Measurements from ENCODE around the gene MDK.

Gene MDK

DNA sequence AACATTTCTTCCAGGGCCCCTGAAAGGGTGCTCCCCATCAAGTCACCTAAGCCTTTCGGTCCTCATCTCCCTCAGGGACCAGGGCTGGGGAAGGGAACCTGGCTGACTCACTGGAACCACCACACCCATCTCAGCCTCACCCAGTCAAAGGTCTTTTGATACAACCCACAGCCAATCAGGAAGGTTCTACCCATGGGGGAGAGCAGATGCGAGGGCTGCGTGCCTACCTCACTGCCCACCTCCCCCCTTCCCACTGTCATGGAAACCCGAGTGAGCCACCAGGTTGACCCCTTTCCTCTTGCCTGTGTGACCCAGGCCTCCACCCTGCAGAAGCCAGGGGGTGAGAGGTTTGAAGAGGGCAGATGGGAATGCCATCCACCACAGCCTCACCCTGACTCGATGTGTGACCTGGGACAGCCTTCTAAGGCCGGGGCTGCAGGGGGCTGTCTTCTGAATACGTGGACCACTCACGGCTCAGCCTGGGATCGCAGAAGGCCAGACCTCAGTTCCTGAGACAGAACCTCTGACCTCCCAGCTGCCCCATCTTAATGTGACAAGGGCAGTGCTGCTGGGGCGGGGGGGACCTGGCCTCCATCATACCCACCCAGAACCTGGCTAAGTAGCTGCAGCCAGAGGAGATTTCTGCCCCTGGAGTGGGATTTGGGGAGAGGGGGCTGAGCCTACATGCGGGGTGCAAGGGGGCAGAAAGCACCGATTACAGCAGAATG, 2.7 kb downstream of the MDK start:
- no peak for DNase-seq

GRCh38 chr11:46385169-46386004, 3.9 kb downstream of the MDK start:
- DNase-seq, result no peak

DNA sequence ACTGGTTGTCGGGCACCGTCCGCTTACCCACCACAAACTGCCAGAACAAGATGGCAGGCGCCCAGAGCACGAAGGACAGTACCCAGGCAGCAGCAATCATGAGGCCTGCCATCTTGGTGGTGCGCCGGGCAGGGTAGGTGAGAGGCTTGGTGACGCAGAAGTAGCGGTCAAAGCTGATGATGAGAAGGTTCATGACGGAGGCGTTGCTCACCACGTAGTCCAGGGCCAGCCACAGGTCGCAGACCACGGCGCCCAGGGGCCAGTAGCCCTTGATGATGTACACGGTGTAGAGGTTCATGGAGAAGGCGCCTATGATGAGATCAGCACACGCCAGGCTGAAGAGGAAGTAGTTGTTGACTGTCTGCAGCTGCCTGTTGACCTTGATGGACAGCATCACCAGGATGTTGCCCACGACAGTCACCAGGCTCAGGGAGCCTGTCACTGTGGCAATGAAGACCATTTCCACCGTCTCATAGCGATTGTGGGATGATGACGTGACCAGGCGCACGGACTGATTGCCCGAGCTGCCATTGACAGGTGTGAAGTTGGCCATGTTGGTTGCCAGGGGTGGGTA, 4.6 kb downstream of the MDK start:
- DNase-seq, result no peak

DNA sequence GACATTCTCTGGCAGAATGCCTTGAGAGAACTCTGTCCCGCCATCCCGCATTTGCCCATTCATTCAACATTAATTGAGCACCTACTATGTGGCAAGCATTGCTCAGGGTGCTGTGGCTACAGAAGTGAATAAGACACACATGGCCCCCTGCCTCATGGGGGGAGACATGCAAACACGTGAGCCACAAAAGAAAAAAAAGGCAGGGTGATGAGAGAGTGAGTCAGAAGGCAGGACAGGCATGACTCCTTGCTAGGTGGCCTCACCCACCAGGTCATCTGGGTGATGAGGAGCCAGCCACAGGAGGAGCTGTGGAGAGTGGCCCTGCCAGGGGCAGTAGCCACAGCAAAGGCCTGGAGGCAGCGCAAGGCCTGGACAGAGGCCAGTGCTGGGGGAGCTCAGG, 5.2 kb downstream of the MDK start:
- DNase-seq, result no peak

- no peak for DNase-seq
These were observed 6.0 kb downstream of the MDK start for GRCh38 chr11:46387456-46387855.

DNA sequence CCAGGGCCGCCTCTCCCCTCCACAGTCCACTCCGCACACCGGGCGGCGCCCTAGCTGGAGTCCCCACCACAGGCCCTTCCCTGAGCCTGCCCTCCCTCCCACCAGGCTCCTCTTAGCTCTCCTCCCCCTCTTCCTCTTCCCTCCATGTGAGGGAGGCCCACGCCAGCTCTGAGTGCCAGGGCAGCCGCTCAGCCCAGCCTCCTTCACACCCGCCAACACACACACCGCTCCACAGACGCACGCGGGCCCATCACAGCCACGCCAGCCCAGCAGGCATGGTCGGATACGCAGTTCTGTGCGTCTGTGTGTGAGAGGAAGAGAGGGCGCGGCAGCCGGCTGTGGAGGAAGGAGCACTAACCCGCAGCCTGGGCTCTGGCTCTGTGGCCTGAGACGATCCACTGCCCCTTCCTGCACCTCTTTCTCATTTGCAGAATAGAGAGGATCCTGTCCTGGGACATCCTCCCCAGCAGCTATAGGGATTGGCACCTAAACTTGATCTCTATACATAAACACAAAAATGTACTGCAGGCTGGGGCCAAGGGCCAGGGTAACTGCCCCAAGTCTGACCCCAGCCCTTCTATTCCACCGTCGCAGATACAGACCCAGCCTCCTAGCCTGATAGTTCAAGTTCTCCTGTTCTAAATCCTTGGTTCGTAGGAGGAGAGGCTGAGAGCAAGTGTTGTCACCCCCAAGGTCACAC, 6.6 kb downstream of the MDK start:
- no peak for DNase-seq

DNA sequence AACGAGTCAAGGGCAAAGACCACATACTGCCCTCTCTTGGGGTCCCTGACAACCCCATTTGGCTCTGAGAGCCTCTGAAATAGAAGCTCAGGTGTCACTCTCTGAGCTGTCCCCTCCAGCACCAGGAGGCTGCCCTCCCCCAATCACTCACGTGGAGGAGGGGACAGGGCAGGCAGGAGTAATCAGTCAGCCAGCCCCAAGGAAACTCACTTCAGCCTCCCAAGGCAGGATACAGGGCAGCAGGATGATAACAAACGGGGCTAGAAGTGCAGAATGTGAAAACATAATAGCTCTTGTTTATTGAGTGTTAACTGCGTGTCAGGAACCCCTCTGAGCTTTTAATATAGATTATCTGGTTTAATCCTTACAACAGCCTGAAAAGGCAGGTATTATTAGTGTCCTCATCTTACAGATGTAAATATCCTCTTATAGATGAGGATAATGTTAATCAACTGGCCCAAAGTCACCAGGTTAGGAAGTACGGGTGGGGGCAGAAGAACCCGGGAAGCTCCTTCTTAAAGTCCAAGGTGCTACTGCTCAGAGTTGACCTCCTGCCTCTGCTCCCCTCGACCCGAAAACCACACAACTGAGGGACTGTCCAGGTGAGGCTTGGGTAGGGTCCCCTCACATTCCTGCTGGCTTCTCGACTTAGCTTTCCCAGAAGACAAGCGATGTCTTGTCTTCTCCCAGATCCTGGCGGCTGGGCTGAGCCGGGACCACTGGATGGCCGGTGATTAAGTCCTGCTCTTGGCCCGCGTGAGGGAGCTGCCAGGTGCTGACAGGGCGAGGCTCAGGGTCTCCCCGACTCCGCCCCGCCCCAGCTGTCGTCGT, 7.4 kb downstream of the MDK start:
- no peak for DNase-seq

DNA sequence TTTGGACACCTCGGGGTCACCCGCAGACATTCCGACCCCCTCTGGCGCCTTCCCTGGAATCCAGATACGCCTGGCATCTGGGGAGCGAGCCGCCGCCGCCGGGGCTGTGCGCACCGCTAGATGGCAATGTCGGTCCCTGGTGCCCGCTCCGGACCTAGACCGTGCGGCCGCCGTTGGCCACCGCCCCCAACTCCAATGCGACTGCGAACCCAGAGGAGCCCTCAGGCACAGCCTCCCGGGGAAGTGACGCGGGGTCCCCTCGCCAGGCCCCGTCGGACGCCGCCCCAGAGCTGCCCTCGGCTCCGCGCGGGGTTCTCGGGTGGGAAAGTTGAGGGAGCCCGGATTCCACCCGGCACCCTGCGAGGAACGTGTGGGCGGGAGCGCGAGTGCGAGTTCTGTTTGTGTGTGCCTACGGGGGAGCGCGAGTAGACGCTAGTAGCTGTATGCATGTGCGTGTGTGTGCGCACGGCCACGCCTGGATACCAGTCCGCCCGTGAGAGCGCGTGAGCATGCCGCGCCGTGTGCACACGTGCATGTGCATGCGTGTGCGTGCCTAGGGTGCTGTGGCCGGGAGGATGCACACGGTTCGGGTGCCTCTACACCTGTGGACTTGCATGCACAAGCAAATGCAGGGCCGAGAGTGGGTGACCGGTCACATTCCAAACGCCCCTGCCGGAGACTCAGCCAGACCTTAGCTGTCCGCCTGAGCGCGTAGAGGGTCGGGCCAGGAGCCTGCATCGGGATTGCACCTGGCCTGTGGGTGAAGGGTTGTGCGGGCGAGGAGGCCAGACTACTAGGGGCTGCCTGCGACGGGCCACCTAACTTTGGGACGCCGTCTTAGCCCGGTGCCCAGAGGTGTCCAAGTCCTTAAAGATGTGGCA, 8.2 kb downstream of the MDK start:
- DNase-seq, result peak in 1 of 4 experiments; percentile 15

DNA sequence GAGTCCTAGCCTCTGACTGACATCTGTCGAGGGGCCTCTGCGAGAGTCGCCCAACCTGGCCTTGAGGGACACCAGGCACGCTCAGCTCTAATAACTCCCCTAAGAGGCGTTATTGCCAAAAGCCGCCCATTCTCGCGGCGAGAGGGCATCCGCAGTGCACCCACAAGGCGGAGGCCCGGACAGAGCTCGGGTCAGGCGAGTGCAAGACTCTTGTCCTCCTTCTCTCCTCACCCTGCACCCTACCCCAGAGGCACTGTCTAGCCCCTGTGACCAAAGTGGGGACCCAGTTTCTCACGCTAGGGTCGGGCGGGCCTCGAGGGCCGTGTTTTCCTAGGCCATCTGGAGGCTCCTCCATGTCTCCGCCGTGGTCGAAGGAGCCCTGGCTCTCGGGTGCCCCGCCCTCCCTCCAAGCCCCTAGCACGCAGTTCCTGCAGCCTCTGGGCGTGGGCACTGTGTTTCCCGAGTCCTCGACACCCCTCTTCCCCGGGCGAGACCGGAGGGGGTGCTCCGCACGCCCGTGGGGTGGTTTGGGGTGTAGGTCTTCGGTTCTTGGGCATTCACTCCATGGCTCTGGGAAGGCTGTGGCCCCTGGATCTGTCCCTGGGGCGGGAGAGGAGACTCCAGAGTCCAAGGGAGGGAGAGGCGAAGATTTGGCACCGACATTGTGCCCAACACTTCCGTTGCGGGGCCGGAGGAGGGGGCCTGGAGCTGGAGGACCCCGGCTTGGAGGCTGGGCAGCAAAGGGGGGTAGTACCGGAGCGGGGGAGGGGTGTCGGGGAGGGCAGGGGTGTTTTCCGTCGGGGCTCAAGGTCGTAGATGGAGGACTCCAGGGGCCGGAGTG, 9.1 kb downstream of the MDK start:
- no peak for DNase-seq

DNA sequence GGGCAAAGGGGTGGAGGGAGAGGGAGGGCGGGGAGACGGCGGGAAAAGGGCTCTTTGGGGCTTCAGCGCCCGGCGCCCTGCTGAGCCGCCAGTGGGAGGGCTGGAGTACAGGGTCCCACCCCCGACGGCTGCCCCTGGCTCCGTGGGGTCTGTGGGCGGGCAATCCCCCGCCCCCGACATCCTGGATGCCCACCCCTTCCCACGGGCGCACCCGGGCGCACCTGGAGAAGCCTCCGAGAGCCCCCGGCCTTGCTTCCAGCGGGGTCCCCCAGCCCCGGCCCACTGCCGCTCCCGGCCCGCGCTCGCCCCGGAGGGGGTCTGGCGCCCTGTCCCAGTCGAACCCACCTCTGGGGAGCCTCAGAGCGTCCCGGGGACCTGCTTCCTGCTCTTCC, 9.7 kb downstream of the MDK start:
- no peak for DNase-seq

- DNase-seq, result no peak
These were observed 10.3 kb downstream of the MDK start, which contains the start of gene CHRM4 for GRCh38 chr11:46391578-46392420. CHRM4 (minus strand) TSS chr11:46391776; CDS start chr11:46386557, 5,219 bp downstream.

- DNase-seq, result peak; percentile 17 to 73 (median 53)
These were observed 11.2 kb downstream of the MDK start for GRCh38 chr11:46392421-46393230.

DNA sequence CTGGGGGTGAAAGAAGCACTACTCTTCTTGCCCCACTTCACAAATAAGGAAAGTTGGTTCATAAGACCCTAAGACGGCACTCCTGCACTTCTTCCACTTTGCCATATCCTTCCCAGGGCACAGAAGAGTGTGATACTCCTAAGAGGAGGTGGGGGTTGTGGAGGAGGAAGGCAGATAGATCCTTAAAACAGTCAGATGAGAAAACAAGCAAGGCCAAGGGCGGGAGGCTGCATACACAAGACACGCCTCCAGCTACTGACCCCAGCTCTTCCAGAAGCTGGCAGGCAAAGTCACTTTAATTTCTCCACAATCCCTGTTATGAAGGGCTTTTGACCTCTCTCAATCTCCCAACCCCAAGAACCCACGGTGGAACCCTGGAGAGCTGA, 11.8 kb downstream of the MDK start:
- DNase-seq, result no peak

- no peak for DNase-seq
These were observed 12.3 kb downstream of the MDK start for GRCh38 chr11:46393759-46394158.

DNA sequence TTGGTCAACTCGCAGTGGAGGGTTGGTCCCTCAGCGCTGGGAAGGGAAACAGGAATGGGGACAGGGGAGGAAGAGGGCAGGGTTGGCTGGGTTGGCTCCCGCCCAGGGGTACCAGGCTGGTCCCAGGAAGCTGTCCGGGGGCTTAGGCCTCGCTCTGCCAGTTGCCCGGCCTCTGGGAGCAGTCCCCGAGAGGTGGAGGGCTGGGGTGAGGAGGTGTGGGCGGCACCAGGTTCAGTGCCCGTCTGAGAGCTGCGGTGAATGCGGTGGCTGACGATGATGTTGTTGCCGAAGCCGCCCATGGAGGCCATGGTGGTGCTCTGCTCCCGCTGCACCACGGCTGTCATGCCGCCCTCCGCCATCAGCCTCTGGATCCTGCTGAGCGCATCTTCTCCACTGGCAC, 16.1 kb downstream of the MDK start:
- DNase-seq, result no peak

- no peak for DNase-seq
These were observed 21.8 kb downstream of the MDK start for GRCh38 chr11:46402957-46403902.

DNA sequence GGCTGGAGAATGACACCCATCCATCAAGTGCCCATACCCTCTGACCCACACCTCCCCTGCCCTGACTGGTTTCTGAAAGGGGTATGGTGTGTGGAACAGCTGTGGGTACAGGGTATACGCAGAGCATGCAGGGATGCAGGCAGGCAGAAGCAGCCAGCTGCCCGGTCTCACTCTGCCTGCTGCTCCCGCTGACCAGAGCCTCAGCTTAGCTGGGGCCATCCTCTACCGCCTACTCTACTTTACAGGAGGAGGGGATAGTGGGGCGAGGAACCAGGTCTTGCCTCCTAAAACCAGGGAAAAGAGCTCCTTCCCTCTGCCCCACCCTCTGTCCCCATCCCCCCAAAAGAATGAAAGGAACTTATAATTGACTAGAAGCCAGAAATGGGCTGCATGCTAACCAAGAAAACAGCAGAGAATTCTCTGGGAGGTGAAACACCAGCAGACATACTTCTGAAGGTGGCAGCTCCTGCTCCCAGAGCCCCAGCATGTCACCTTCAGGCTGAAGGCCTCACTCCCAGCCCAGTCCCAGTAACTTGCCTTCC, 23.1 kb downstream of the MDK start:
- DNase-seq, result no peak

Data from activated naive CD4-positive, alpha-beta T cell (primary cell).